ENCODE results near the gene RPL11.

GRCh38 chr1:23695667-23696066 is 4.1 kb downstream of the RPL11 start:
- TF ChIP-seq CTCF (IDR thresholded peaks at IDR 0.05) (no peak), EZH2phosphoT487 (IDR thresholded peaks at IDR 0.05) (no peak)
